GM12878 (cell line): ENCODE results near the gene HLA-DRB1. TPM values are rescaled to one million over a fixed set of nuclear protein-coding genes. Genes with fewer than 3 reads are reported as not detected.

Source experiments
- BMI1 ChIP-seq: fragments of 450-650 bp; IDR thresholded peaks from 2 replicates; pipeline ENCODE4 v1.6.1; 2016; ENCODE audit warnings: mild to moderate bottlenecking, moderate library complexity, borderline replicate concordance
- BRCA1 ChIP-seq: IDR thresholded peaks from 2 replicates; pipeline ENCODE4 v1.6.1; 2011; ENCODE audit warnings: low read depth, low read length, improper control_type of control experiment
- CBX3 ChIP-seq: fragments of 200-600 bp; sonication (generic); IDR thresholded peaks from 2 replicates; pipeline ENCODE4 v1.6.1; 2016; ENCODE audit warnings: low read depth, borderline replicate concordance
- CREM ChIP-seq: IDR thresholded peaks from 2 replicates; pipeline ENCODE4 v1.6.1; 2014; ENCODE audit warnings: antibody characterized with exemption, low read depth
- E2F4 ChIP-seq: IDR thresholded peaks from 2 replicates; pipeline ENCODE4 v1.6.1; 2012; ENCODE audit warnings: low read depth, low read length, improper control_type of control experiment
- ELK1 ChIP-seq: IDR thresholded peaks from 2 replicates; pipeline ENCODE4 v1.6.1; 2012; ENCODE audit warnings: low read depth, low read length, improper control_type of control experiment
- ESRRA ChIP-seq: IDR thresholded peaks from 2 replicates; pipeline ENCODE4 v1.6.1; 2012; ENCODE audit warnings: mild to moderate bottlenecking, low read length, improper control_type of control experiment
- FOS ChIP-seq: IDR thresholded peaks from 3 replicates; pipeline ENCODE4 v1.6.1; 2011; ENCODE audit warnings: borderline replicate concordance; ENCODE audit not compliant: insufficient read length; ENCODE audit errors: extremely low read depth
- HSF1 ChIP-seq: fragments of 150-350 bp; IDR thresholded peaks from 2 replicates; pipeline ENCODE4 v1.6.1; 2014; ENCODE audit warnings: mild to moderate bottlenecking, low read depth, low read length
- IKZF2 ChIP-seq, 2 experiments: fragments of 450-650 bp; IDR thresholded peaks; 2 replicates each; pipeline ENCODE4 v1.6.1; 2017; ENCODE audit warnings: mild to moderate bottlenecking in 2 of 2, moderate library complexity in 2 of 2
- KDM1A ChIP-seq: fragments of 200-600 bp; sonication (generic); IDR thresholded peaks from 2 replicates; pipeline ENCODE4 v1.6.1; 2016; ENCODE audit warnings: borderline replicate concordance
- MEF2A ChIP-seq: IDR thresholded peaks from 2 replicates; pipeline ENCODE4 v1.6.1; 2011; ENCODE audit warnings: low read depth, mild to moderate bottlenecking, low read length, moderate library complexity; ENCODE audit not compliant: insufficient read depth
- NBN ChIP-seq: fragments of 450-650 bp; IDR thresholded peaks from 2 replicates; pipeline ENCODE4 v1.6.1; 2016
- NFYA ChIP-seq: IDR thresholded peaks from 2 replicates; pipeline ENCODE4 v1.6.1; 2011; ENCODE audit warnings: low read depth, mild to moderate bottlenecking, low read length, improper control_type of control experiment, borderline replicate concordance
- RAD51 ChIP-seq: fragments of 450-650 bp; IDR thresholded peaks from 2 replicates; pipeline ENCODE4 v1.6.1; 2016; ENCODE audit warnings: moderate library complexity, mild to moderate bottlenecking, inconsistent platforms
- RELB ChIP-seq: fragments of 450-650 bp; IDR thresholded peaks from 2 replicates; pipeline ENCODE4 v1.6.1; 2017; ENCODE audit warnings: low read depth, mild to moderate bottlenecking, moderate library complexity
- SIX5 ChIP-seq: IDR thresholded peaks from 2 replicates; pipeline ENCODE4 v1.6.1; 2011; ENCODE audit warnings: mild to moderate bottlenecking, low read depth, low read length, moderate library complexity; ENCODE audit not compliant: severe bottlenecking
- SMARCA5 ChIP-seq: fragments of 450-650 bp; IDR thresholded peaks from 2 replicates; pipeline ENCODE4 v1.6.1; 2017; ENCODE audit warnings: mild to moderate bottlenecking
- SP1 ChIP-seq: IDR thresholded peaks from one replicate; pipeline ENCODE4 v1.6.1; 2011; ENCODE audit warnings: low read depth, low read length
- SUZ12 ChIP-seq: fragments of 200-600 bp; sonication (generic); IDR thresholded peaks from one replicate; pipeline ENCODE4 v1.6.1; 2018; ENCODE audit warnings: antibody characterized with exemption, mild to moderate bottlenecking; ENCODE audit not compliant: unreplicated experiment
- TAF1 ChIP-seq: IDR thresholded peaks from 2 replicates; pipeline ENCODE4 v1.6.1; 2011; ENCODE audit warnings: mild to moderate bottlenecking, low read depth, low read length, borderline replicate concordance
- ZBTB11 ChIP-seq: fragments of 450-650 bp; formaldehyde crosslinking; IDR thresholded peaks from 2 replicates; pipeline ENCODE4 v1.5.0; 2022; ENCODE audit warnings: mild to moderate bottlenecking, missing genetic modification characterization
- polyA plus RNA-seq, 11 experiments: library from polyadenylated mRNA; depleted of rRNA in 4 of 11; unstranded in 6 of 11; stranded (reverse) in 5 of 11; fragments of >200 nt; fragmentation: Nextera tagmentation in 4 of 11; fragmentation: Illumina TruSeq in 1 of 11; extraction: Ambion mirVana in 4 of 11; extraction: Trizol in 1 of 11; gene quantifications; 1 replicate in 1 of 11; 2 replicates in 10 of 11; pipeline versions ENCODE4 v1.2.1 to v1.2.3, GENCODE V29; 2011 to 2016; ENCODE audit warnings: inconsistent platforms in 2 of 11, missing spikeins in 2 of 11, low read depth in 1 of 11
- total RNA-seq, 4 experiments: library from RNA; depleted of rRNA in 3 of 4; stranded (reverse); fragments of >200 nt in 3 of 4; fragmentation: Illumina TruSeq in 1 of 4; extraction: Trizol in 1 of 4; gene quantifications; 2 replicates each; pipeline versions ENCODE4 v1.2.1 to v1.2.3, GENCODE V29; 2013 to 2021

Gene HLA-DRB1
- total and polyA plus RNA-seq, 10 of the 15 experiments (the other 5 are each of a cell fraction or from before 2014, with no cell fraction given): 312 to 1,082 (median 604) TPM

GRCh38 chr6:32609731-32610640 lies 20.3 kb upstream of the HLA-DRB1 start (continued):
- TF ChIP-seq ZBTB11 (no peak), RAD51 (no peak; the same call in 1 of the 2 replicates), SP1 (no peak), NBN (peak; percentile 83), E2F4 (no peak), NFYA (no peak), IKZF2 (IDR thresholded peaks at IDR 0.05) (peak; percentile 85 to 91), ESRRA (no peak), BMI1 (no peak), BRCA1 (no peak), ELK1 (no peak), CBX3 (no peak), KDM1A (no peak), CREM (peak; percentile 88), TAF1 (peak; percentile 74; the same call in 1 of the 2 replicates), SIX5 (no peak), MEF2A (no peak), FOS (no peak), HSF1 (no peak), SMARCA5 (no peak), RELB (peak; percentile 96), SUZ12 (no peak)
